ENCODE results near the gene TH. TPM values are rescaled to one million over a fixed set of nuclear protein-coding genes. Genes with fewer than 3 reads are reported as not detected.
"Not testable (repeated sequence)": the region's sequence is repeated elsewhere in the genome, so short reads cannot be mapped to it uniquely, and the experiment has no call there.

The TH gene
- total RNA-seq, 1 donor from 2014 or later = 2.0 TPM

- Histone ChIP-seq H3F3A (ENCODE audit: low read depth) (peaks cover 14% of the 10 kb centered on the region), H3K27me3 (peaks cover 10% of the 10 kb centered on the region), H3K4me2 (no peak overlapping the region), H3K4me1 (peaks cover 23% of the 10 kb centered on the region), H3K9me3 (ENCODE audit: low read depth) (no peaks in the 10 kb centered on the region), H2AFZ (replicated peaks) (no peak overlapping the region), H3K27ac (no peak overlapping the region), H3K4me3 (no peak overlapping the region), H3K36me3 (no peaks in the 10 kb centered on the region), H3K79me2 (ENCODE audit: low read depth) (no peaks in the 10 kb centered on the region), H4K20me1 (ENCODE audit: low read depth) (no peaks in the 10 kb centered on the region), H3K9ac (no peak overlapping the region)
- DNase-seq (ENCODE audit: low spot score) = no peak
- Mint-ChIP-seq H3K36me3 (no peaks in the 10 kb centered on the region), H3K27me3 (ENCODE audit: insufficient read depth, low read depth) (peaks cover 14% of the 10 kb centered on the region), H3K4me3 (no peak overlapping the region), H3K4me1 (peaks cover 24% of the 10 kb centered on the region), H3K9me3 (peaks cover 1% of the 10 kb centered on the region), H3K27ac (no peak overlapping the region)
- no peak for TF ChIP-seq CTCF (IDR thresholded peaks at IDR 0.05)
- no peak for TF ChIP-seq EZH2 (IDR thresholded peaks at IDR 0.05)
- TF ChIP-seq EZH2phosphoT487 (IDR thresholded peaks at IDR 0.05) = no peak
Measured at GRCh38 chr11:2195756-2196088, 24.1 kb upstream of the TH start.

DNA sequence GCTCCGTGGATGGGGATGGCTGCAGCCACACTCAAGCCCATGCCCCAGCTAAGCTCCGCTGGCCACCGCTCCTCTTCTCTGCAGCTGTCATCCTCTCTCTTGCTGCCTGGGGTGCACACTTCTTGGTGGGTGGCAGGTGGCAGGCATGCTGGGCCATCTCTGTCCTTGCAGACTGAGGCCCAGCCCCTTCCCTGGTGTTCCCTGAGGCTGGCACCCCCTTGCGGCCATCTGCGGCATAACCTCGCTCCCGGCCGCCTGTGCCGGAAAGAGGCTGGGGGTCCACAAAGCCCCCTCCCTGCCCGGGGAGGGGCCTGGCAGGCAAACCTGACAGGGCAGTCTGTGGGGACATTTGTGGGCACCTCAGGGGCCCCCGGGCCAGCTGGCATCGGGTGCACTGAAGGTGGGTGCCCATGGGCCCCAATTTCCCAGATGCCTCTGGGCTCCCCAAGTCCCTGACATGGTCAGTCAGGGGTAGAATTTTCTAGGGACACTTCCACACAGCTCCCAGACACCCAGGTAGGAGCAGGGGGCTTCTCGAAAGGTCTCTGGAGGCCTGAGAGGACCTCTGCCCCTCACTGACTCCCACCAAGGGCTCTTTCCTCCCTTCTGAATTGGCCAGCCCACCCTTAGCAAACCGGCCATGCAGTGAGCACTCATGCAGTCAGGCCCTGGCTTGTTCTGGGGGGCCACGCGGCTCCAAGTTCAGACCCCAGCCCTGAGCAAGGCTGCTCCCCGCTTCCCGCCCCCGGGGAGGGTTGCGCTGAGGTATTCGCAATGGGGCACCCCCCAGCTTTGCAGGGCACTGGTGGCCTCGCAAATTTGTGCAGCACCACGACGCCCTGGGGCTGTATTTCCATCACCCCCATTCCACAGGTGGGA, 23.5 kb upstream of the TH start:
- Histone ChIP-seq H3K9me3 (ENCODE audit: low read depth) (no peaks in the 10 kb centered on the region), H4K20me1 (ENCODE audit: low read depth) (no peaks in the 10 kb centered on the region), H3K4me2 (no peak overlapping the region), H3K4me3 (no peak overlapping the region), H3F3A (ENCODE audit: low read depth) (peaks cover 20% of the 10 kb centered on the region), H3K27me3 (peaks cover 10% of the 10 kb centered on the region), H2AFZ (replicated peaks) (no peak overlapping the region), H3K27ac (no peak overlapping the region), H3K36me3 (no peaks in the 10 kb centered on the region), H3K4me1 (peaks cover 29% of the 10 kb centered on the region), H3K79me2 (ENCODE audit: low read depth) (no peaks in the 10 kb centered on the region), H3K9ac (no peak overlapping the region)
- DNase-seq (ENCODE audit: low spot score) = peak; percentile 81
- peaks cover 24% of the 10 kb centered on the region for H3K4me1 Mint-ChIP-seq
- peaks cover 9% of the 10 kb centered on the region for H3K27me3 Mint-ChIP-seq (ENCODE audit: insufficient read depth, low read depth)
- no peaks in the 10 kb centered on the region for H3K36me3 Mint-ChIP-seq
- TF ChIP-seq CTCF (IDR thresholded peaks at IDR 0.05) (peak; percentile 92), EZH2phosphoT487 (IDR thresholded peaks at IDR 0.05) (no peak), EZH2 (IDR thresholded peaks at IDR 0.05) (no peak)
- H3K27ac Mint-ChIP-seq = no peak overlapping the region
- H3K4me3 Mint-ChIP-seq = peak overlapping the region; percentile 67
- no peaks in the 10 kb centered on the region for H3K9me3 Mint-ChIP-seq

GRCh38 chr11:2193888-2194595, 22.4 kb upstream of the TH start:
- not testable (repeated sequence) for H3K27ac ChIP-seq; H3K27me3 Mint-ChIP-seq (ENCODE audit: insufficient read depth, low read depth); H3K4me3 Mint-ChIP-seq; H4K20me1 ChIP-seq (ENCODE audit: low read depth); H3K79me2 ChIP-seq (ENCODE audit: low read depth); H3K36me3 ChIP-seq; DNase-seq (ENCODE audit: low spot score); H3K9me3 Mint-ChIP-seq; H3K36me3 Mint-ChIP-seq; H3K9ac ChIP-seq; H3K4me2 ChIP-seq; H3K4me3 ChIP-seq; H2AFZ ChIP-seq (replicated peaks); H3K9me3 ChIP-seq (ENCODE audit: low read depth); H3K27ac Mint-ChIP-seq
- peaks cover 30% of the 10 kb centered on the region for H3K4me1 Mint-ChIP-seq
- H3K4me1 ChIP-seq = peaks cover 35% of the 10 kb centered on the region
- peaks cover 10% of the 10 kb centered on the region for H3K27me3 ChIP-seq
- peaks cover 28% of the 10 kb centered on the region for H3F3A ChIP-seq (ENCODE audit: low read depth)

All from neural progenitor cell (in vitro differentiated cells).